ENCODE measurements around the gene YBX3. TPM values are rescaled to one million over a fixed set of nuclear protein-coding genes. Genes with fewer than 3 reads are reported as not detected.

Gene YBX3
- total RNA-seq, 4 donors from 2014 or later = 3,451 to 6,393 (median 4,786) TPM

DNA sequence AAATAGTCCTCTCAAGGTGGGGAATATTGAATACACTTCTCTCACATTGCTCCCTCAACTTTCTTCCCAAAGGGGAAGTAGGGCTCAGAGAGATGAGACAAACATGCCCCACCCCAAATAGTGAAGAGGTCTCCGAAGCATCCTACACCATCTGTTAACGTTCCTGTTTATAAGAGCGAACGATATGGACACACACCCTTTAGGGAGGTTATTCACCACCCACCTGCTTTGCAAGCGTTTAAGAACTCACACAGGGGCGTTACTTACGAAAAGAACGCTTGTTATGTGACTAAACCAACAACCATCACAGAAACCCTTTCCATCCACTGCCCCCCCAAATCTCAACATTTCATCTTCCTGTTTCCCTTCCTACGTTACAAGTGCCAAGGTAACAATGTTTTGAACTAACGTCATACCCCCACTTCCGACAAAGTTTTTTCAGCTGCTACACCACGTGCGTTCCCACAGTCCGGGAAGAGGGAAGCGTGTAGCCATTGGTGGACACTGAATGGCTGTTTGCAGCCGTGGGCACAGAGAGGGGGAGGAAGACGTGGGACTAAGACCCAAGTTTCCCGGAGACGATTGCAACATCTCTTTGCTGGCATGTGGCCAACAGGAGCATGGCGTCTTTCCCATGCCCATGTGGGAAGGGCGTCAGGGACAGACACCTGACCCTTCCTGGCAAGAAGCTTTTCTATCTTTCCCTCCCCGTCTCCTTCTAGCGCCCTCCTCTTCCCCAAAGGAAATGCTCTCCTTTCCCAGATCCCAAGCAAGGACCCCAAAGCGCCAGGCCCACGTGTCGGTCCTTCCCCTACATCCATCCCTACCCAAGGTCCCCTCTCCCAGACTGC lies 1.2 kb downstream of the YBX3 start:
- Histone ChIP-seq H3K27me3 (no peaks in the 10 kb centered on the region), H3K4me3 (peak overlapping the region; percentile 83 to 99 (median 88)), H3K27ac (peak overlapping the region; percentile 97 to 100 (median 98)), H3K36me3 (peaks cover 0 to 9% of the 10 kb centered on the region in 2 donors), H3K4me1 (peaks cover 14 to 30% of the 10 kb centered on the region in 2 donors), H3K9me3 (no peaks in the 10 kb centered on the region)
- TF ChIP-seq, protein P1, sequence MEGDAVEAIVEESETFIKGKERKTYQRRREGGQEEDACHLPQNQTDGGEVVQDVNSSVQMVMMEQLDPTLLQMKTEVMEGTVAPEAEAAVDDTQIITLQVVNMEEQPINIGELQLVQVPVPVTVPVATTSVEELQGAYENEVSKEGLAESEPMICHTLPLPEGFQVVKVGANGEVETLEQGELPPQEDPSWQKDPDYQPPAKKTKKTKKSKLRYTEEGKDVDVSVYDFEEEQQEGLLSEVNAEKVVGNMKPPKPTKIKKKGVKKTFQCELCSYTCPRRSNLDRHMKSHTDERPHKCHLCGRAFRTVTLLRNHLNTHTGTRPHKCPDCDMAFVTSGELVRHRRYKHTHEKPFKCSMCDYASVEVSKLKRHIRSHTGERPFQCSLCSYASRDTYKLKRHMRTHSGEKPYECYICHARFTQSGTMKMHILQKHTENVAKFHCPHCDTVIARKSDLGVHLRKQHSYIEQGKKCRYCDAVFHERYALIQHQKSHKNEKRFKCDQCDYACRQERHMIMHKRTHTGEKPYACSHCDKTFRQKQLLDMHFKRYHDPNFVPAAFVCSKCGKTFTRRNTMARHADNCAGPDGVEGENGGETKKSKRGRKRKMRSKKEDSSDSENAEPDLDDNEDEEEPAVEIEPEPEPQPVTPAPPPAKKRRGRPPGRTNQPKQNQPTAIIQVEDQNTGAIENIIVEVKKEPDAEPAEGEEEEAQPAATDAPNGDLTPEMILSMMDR (IDR thresholded peaks at IDR 0.05 in 4 of 5, conservative IDR thresholded peaks at IDR 0.05 in 1 of 5) = no peak
- TF ChIP-seq POLR2A (IDR thresholded peaks at IDR 0.05) = peak; percentile 72 to 86
- in situ Hi-C loops (cut with MboI; ENCODE audit: low sequenced_read_pairs in 4 of 4) (loop anchor here in 3 of 4 donors (5.0 to 25.0 kb wide), 3 partner anchors 510 to 1065 kb away; partner anchors contain the start of gene GABARAPL1 (in 3 of the 3)), intact Hi-C loops (cut with DNase I; ENCODE audit: low total_unique reads) (loop anchor here (1.0 to 10.0 kb wide), 7 partner anchors 107 to 1995 kb away; partner anchors contain the start of genes BORCS5, CDKN1B, ETV6 and GABARAPL1)
- ATAC-seq (peak; percentile 69 to 72), DNase-seq (peak; percentile 98 to 99)

DNA sequence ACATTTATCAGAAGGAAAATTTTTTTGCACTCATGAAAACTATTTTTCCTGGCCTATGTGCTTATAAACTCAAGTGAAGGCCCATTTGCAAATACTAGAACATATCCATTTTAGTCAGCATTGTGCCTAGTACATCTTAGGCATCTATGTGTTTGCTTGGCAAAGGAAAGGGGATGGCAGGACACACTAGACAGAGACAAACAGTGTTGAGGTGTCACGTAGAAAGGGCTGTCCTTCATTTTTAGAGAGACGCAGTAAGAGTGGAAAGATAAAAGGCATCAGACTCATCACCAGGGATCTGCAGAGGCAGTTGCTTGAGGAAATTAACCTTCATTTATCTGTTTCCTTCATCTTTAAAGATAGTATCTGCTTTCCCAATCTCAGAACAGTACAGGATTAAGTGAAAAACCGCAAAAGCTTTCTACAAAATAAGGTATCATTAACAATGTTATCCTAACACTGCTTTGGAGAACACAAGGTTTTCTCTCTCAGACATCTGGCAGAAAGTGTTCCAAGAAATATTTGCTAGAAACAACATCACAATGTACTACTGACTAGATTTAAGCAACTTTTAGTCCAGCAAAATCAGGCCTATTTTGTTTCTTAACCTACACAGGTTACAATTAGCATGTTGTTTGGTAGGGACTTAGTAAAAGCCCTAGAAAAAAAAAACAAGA lies 2.0 kb downstream of the YBX3 start:
- no peaks in the 10 kb centered on the region for H3K9me3 ChIP-seq
- no peaks in the 10 kb centered on the region for H3K27me3 ChIP-seq
- intact Hi-C loops (cut with DNase I; ENCODE audit: low total_unique reads) (loop anchor here (5.0 to 10.0 kb wide), 6 partner anchors 106 to 1996 kb away; partner anchors contain the start of genes BORCS5, CDKN1B, ETV6 and MAGOHB), in situ Hi-C loops (cut with MboI; ENCODE audit: low sequenced_read_pairs in 4 of 4) (loop anchor here in 3 of 4 donors (5.0 to 25.0 kb wide), 3 partner anchors 509 to 1066 kb away; partner anchors contain the start of gene GABARAPL1 (in 3 of the 3))
- TF ChIP-seq, protein P1 (IDR thresholded peaks at IDR 0.05 in 4 of 5, conservative IDR thresholded peaks at IDR 0.05 in 1 of 5) = no peak
- TF ChIP-seq POLR2A (IDR thresholded peaks at IDR 0.05) = peak in 1 of 2 donors; percentile 34
- H3K4me3 ChIP-seq = peak overlapping the region; percentile 83 to 99 (median 88)
- H3K27ac ChIP-seq = peak overlapping the region; percentile 97 to 100 (median 98)
- DNase-seq = peak in 1 of 2 donors; percentile 26
- H3K4me1 ChIP-seq = peaks cover 14 to 35% of the 10 kb centered on the region in 2 donors
- H3K36me3 ChIP-seq = peaks cover 0 to 14% of the 10 kb centered on the region in 2 donors
- peak in 1 of 2 donors; percentile 15 for ATAC-seq

- Histone ChIP-seq H3K4me3 (peak overlapping the region; percentile 83 to 99 (median 88)), H3K27me3 (no peaks in the 10 kb centered on the region), H3K4me1 (peaks cover 29 to 49% of the 10 kb centered on the region in 2 donors), H3K27ac (peak overlapping the region; percentile 97 to 100 (median 98)), H3K36me3 (peaks cover 0 to 30% of the 10 kb centered on the region in 2 donors), H3K9me3 (no peaks in the 10 kb centered on the region)
- in situ Hi-C loops (cut with MboI; ENCODE audit: low sequenced_read_pairs in 4 of 4) (loop anchor here in 2 of 4 donors (25.0 kb wide), 2 partner anchors 507 to 1068 kb away; partner anchors contain the start of gene GABARAPL1 (in 2 of the 2)), intact Hi-C loops (cut with DNase I; ENCODE audit: low total_unique reads) (loop anchor here (2.0 to 5.0 kb wide), 2 partner anchors 15 to 1843 kb away; partner anchors contain the start of gene DUSP16)
- DNase-seq (peak; percentile 79 to 83), ATAC-seq (peak; percentile 20 to 27)
- TF ChIP-seq, protein P1 (IDR thresholded peaks at IDR 0.05 in 4 of 5, conservative IDR thresholded peaks at IDR 0.05 in 1 of 5) = no peak
- TF ChIP-seq POLR2A (IDR thresholded peaks at IDR 0.05) = peak; percentile 71 to 86
These were observed 3.6 kb downstream of the YBX3 start for GRCh38 chr12:10719482-10719881.

GRCh38 chr12:10718279-10718821 lies 4.8 kb downstream of the YBX3 start:
- intact Hi-C loops (cut with DNase I; ENCODE audit: low total_unique reads) = loop anchor here (1.0 to 5.0 kb wide), 3 partner anchors 14 to 1844 kb away; partner anchors contain the start of gene DUSP16

More at GRCh38 chr12:10718279-10718821, 4.8 kb downstream of the YBX3 start:
- no peaks in the 10 kb centered on the region for H3K27me3 ChIP-seq
- peaks cover 6 to 42% of the 10 kb centered on the region in 2 donors for H3K36me3 ChIP-seq
- H3K27ac ChIP-seq = peak overlapping the region; percentile 97 to 100 (median 98)
- DNase-seq = peak; percentile 69 to 72
- peak; percentile 39 to 60 for ATAC-seq
- peak overlapping the region; percentile 83 to 99 (median 88) for H3K4me3 ChIP-seq
- H3K9me3 ChIP-seq = no peaks in the 10 kb centered on the region
- peaks cover 33 to 53% of the 10 kb centered on the region in 2 donors for H3K4me1 ChIP-seq
- TF ChIP-seq, protein P1 (IDR thresholded peaks at IDR 0.05 in 4 of 5, conservative IDR thresholded peaks at IDR 0.05 in 1 of 5) = no peak
- TF ChIP-seq POLR2A (IDR thresholded peaks at IDR 0.05) = peak; percentile 86 to 96
- in situ Hi-C loops (cut with MboI; ENCODE audit: low sequenced_read_pairs in 4 of 4) = loop anchor here in 2 of 4 donors (25.0 kb wide), 2 partner anchors 506 to 1069 kb away; partner anchors contain the start of gene GABARAPL1 (in 2 of the 2)

Data from gastrocnemius medialis (tissue), 4 donors.